Immature natural killer cell (primary cell): Measurements from ENCODE around the gene PRCD. TPM values are rescaled to one million over a fixed set of nuclear protein-coding genes. Genes with fewer than 3 reads are reported as not detected.
"Not testable (repeated sequence)": the region's sequence is repeated elsewhere in the genome, so short reads cannot be mapped to it uniquely, and the experiment has no call there.

Experiments used
- DNase-seq, 3 donors: peaks; one replicate each; pipeline ENCODE4 v3.0.0; 2022; ENCODE audit warnings: mixed read lengths in 1 of 3
- H3K27ac Mint-ChIP-seq, 6 donors: one replicate each; pipeline ENCODE4 v1.8.0; 2020; ENCODE audit warnings: mixed read lengths in 6 of 6, mild to moderate bottlenecking in 5 of 6, inconsistent platforms in 4 of 6, moderate library complexity in 3 of 6
- H3K27me3 Mint-ChIP-seq, 3 donors: one replicate each; pipeline ENCODE4 v1.8.0; 2020 to 2021; ENCODE audit warnings: low read depth in 3 of 3, mild to moderate bottlenecking in 3 of 3, mixed read lengths in 3 of 3, moderate library complexity in 3 of 3, inconsistent platforms in 1 of 3
- H3K36me3 Mint-ChIP-seq, 3 donors: one replicate each; pipeline ENCODE4 v1.8.0; 2020; ENCODE audit warnings: mixed read lengths in 3 of 3, inconsistent platforms in 2 of 3, mild to moderate bottlenecking in 2 of 3
- H3K4me1 Mint-ChIP-seq, 2 donors: one replicate each; pipeline ENCODE4 v1.8.0; 2020; ENCODE audit warnings: inconsistent platforms in 2 of 2, mild to moderate bottlenecking in 2 of 2, mixed read lengths in 2 of 2, moderate library complexity in 1 of 2
- H3K4me3 Mint-ChIP-seq, 5 donors: one replicate each; pipeline ENCODE4 v1.8.0; 2020; ENCODE audit warnings: mild to moderate bottlenecking in 5 of 5, mixed read lengths in 5 of 5, inconsistent platforms in 3 of 5, moderate library complexity in 3 of 5
- H3K9me3 Mint-ChIP-seq, 6 donors: one replicate each; pipeline ENCODE4 v1.8.0; 2020; ENCODE audit warnings: mild to moderate bottlenecking in 6 of 6, mixed read lengths in 6 of 6, inconsistent platforms in 4 of 6, moderate library complexity in 3 of 6
- polyA plus RNA-seq, 3 donors: library from polyadenylated mRNA; unstranded; fragments of 300-500 nt; fragmentation: Illumina TruSeq; gene quantifications; one replicate each; pipeline ENCODE4 v1.2.3, GENCODE V29; 2021

The PRCD gene
- polyA plus RNA-seq, 3 donors from 2014 or later, result 2.8 to 5.3 (median 3.1) TPM

- not testable (repeated sequence) for H3K9me3 Mint-ChIP-seq, DNase-seq, H3K27me3 Mint-ChIP-seq, H3K4me3 Mint-ChIP-seq
- peak overlapping the region in 2 of 6 donors; percentile 12 to 31 for H3K27ac Mint-ChIP-seq
- peaks cover 18 to 25% of the 10 kb centered on the region in 2 donors for H3K4me1 Mint-ChIP-seq
- H3K36me3 Mint-ChIP-seq, result peaks cover 14 to 28% (median 18%) of the 10 kb centered on the region in 3 donors
These were observed 25.3 kb downstream of the PRCD start for GRCh38 chr17:76564991-76565727.

- no peak for DNase-seq
- peak overlapping the region in 2 of 6 donors; percentile 31 to 57 for H3K27ac Mint-ChIP-seq
- no peak overlapping the region for H3K4me3 Mint-ChIP-seq
- H3K9me3 Mint-ChIP-seq, result no peaks in the 10 kb centered on the region
- peaks cover 14 to 28% (median 18%) of the 10 kb centered on the region in 3 donors for H3K36me3 Mint-ChIP-seq
- H3K27me3 Mint-ChIP-seq, result peaks cover 0 to 4% (median 0%) of the 10 kb centered on the region in 3 donors
- H3K4me1 Mint-ChIP-seq, result peaks cover 18 to 24% of the 10 kb centered on the region in 2 donors
These were observed 26.1 kb downstream of the PRCD start for GRCh38 chr17:76565728-76566612.

GRCh38 chr17:76566613-76566943, 26.7 kb downstream of the PRCD start:
- H3K9me3 Mint-ChIP-seq, result no peaks in the 10 kb centered on the region
- H3K4me1 Mint-ChIP-seq, result peaks cover 17 to 22% of the 10 kb centered on the region in 2 donors
- peaks cover 0 to 4% (median 0%) of the 10 kb centered on the region in 3 donors for H3K27me3 Mint-ChIP-seq
- H3K36me3 Mint-ChIP-seq, result peaks cover 13 to 27% (median 17%) of the 10 kb centered on the region in 3 donors
- no peak overlapping the region for H3K4me3 Mint-ChIP-seq
- no peak for DNase-seq
- no peak overlapping the region for H3K27ac Mint-ChIP-seq

- Mint-ChIP-seq H3K27ac (peak overlapping the region in 2 of 6 donors; percentile 34 to 46), H3K27me3 (peaks cover 0 to 4% (median 0%) of the 10 kb centered on the region in 3 donors), H3K4me3 (peak overlapping the region in 1 of 5 donors; percentile 21), H3K36me3 (peaks cover 8 to 23% (median 14%) of the 10 kb centered on the region in 3 donors), H3K4me1 (peaks cover 15 to 19% of the 10 kb centered on the region in 2 donors), H3K9me3 (no peaks in the 10 kb centered on the region)
- no peak for DNase-seq
These were observed 27.2 kb downstream of the PRCD start for GRCh38 chr17:76566988-76567431.

- H3K27me3 Mint-ChIP-seq, result peaks cover 0 to 4% (median 2%) of the 10 kb centered on the region in 3 donors
- H3K9me3 Mint-ChIP-seq, result no peaks in the 10 kb centered on the region
- H3K36me3 Mint-ChIP-seq, result peaks cover 8 to 20% (median 12%) of the 10 kb centered on the region in 3 donors
- H3K27ac Mint-ChIP-seq, result peak overlapping the region in 4 of 6 donors; percentile 34 to 77 (median 54)
- no peak overlapping the region for H3K4me3 Mint-ChIP-seq
- no peak for DNase-seq
- peaks cover 14 to 19% of the 10 kb centered on the region in 2 donors for H3K4me1 Mint-ChIP-seq
These were observed 28.0 kb downstream of the PRCD start for GRCh38 chr17:76567634-76568432.

- Mint-ChIP-seq H3K36me3 (peaks cover 5 to 18% (median 9%) of the 10 kb centered on the region in 3 donors), H3K9me3 (no peaks in the 10 kb centered on the region), H3K27ac (no peak overlapping the region), H3K4me3 (no peak overlapping the region), H3K4me1 (peaks cover 13 to 19% of the 10 kb centered on the region in 2 donors), H3K27me3 (peaks cover 0 to 4% (median 2%) of the 10 kb centered on the region in 3 donors)
- no peak for DNase-seq
These were observed 29.0 kb downstream of the PRCD start for GRCh38 chr17:76568811-76569221.

- Mint-ChIP-seq H3K9me3 (no peaks in the 10 kb centered on the region), H3K36me3 (peaks cover 5 to 13% (median 9%) of the 10 kb centered on the region in 3 donors), H3K4me1 (peaks cover 13 to 19% of the 10 kb centered on the region in 2 donors), H3K27me3 (peaks cover 2 to 4% (median 2%) of the 10 kb centered on the region in 3 donors), H3K27ac (no peak overlapping the region), H3K4me3 (no peak overlapping the region)
- no peak for DNase-seq
These were observed 29.9 kb downstream of the PRCD start for GRCh38 chr17:76569607-76570279.

GRCh38 chr17:76570457-76570856, 30.6 kb downstream of the PRCD start:
- Mint-ChIP-seq H3K27me3 (peaks cover 2 to 4% (median 2%) of the 10 kb centered on the region in 3 donors), H3K27ac (no peak overlapping the region), H3K4me1 (peaks cover 13 to 19% of the 10 kb centered on the region in 2 donors), H3K9me3 (no peaks in the 10 kb centered on the region), H3K4me3 (no peak overlapping the region), H3K36me3 (peaks cover 1 to 7% (median 6%) of the 10 kb centered on the region in 3 donors)
- DNase-seq, result no peak

- Mint-ChIP-seq H3K36me3 (peaks cover 0 to 2% (median under 1%) of the 10 kb centered on the region in 3 donors), H3K27me3 (peaks cover 2 to 4% (median 2%) of the 10 kb centered on the region in 3 donors), H3K4me3 (no peak overlapping the region), H3K4me1 (peaks cover 12 to 19% of the 10 kb centered on the region in 2 donors), H3K27ac (no peak overlapping the region), H3K9me3 (no peaks in the 10 kb centered on the region)
- DNase-seq, result no peak
These were observed 31.1 kb downstream of the PRCD start for GRCh38 chr17:76570877-76571471.

GRCh38 chr17:76572201-76572910, 32.5 kb downstream of the PRCD start:
- H3K4me3 Mint-ChIP-seq, result no peak overlapping the region
- peaks cover 0 to 4% (median 2%) of the 10 kb centered on the region in 3 donors for H3K27me3 Mint-ChIP-seq
- no peaks in the 10 kb centered on the region for H3K36me3 Mint-ChIP-seq
- H3K4me1 Mint-ChIP-seq, result peaks cover 9 to 13% of the 10 kb centered on the region in 2 donors
- no peak overlapping the region for H3K27ac Mint-ChIP-seq
- DNase-seq, result no peak
- no peaks in the 10 kb centered on the region for H3K9me3 Mint-ChIP-seq

GRCh38 chr17:76573096-76573495, 33.3 kb downstream of the PRCD start:
- Mint-ChIP-seq H3K27me3 (peaks cover 0 to 4% (median 2%) of the 10 kb centered on the region in 3 donors), H3K4me1 (peaks cover 2 to 6% of the 10 kb centered on the region in 2 donors), H3K36me3 (no peaks in the 10 kb centered on the region), H3K4me3 (no peak overlapping the region), H3K27ac (no peak overlapping the region), H3K9me3 (no peaks in the 10 kb centered on the region)
- no peak for DNase-seq

- H3K36me3 Mint-ChIP-seq, result no peaks in the 10 kb centered on the region
- no peaks in the 10 kb centered on the region for H3K4me1 Mint-ChIP-seq
- H3K9me3 Mint-ChIP-seq, result no peaks in the 10 kb centered on the region
- peaks cover 0 to 4% (median 2%) of the 10 kb centered on the region in 3 donors for H3K27me3 Mint-ChIP-seq
- no peak overlapping the region for H3K27ac Mint-ChIP-seq
- no peak for DNase-seq
- H3K4me3 Mint-ChIP-seq, result no peak overlapping the region
These were observed 34.3 kb downstream of the PRCD start for GRCh38 chr17:76574166-76574565.
